HL-60 (cell line): ENCODE measurements around the gene SMIM38.

ENCODE experiments used
- SPI1 ChIP-seq: IDR thresholded peaks from 2 replicates; pipeline ENCODE4 v1.6.1; 2012; ENCODE audit warnings: low read depth, mild to moderate bottlenecking, borderline replicate concordance
- TF ChIP-seq, protein P1 (sequence below): IDR thresholded peaks from 2 replicates; pipeline ENCODE4 v1.6.1; 2012; ENCODE audit warnings: low read depth; ENCODE audit not compliant: insufficient replicate concordance
- TF ChIP-seq, protein P2 (sequence below): IDR thresholded peaks from one replicate; pipeline ENCODE4 v1.5.1; 2011; ENCODE audit warnings: low read length, control low read depth, inconsistent platforms; ENCODE audit not compliant: insufficient read depth

DNA sequence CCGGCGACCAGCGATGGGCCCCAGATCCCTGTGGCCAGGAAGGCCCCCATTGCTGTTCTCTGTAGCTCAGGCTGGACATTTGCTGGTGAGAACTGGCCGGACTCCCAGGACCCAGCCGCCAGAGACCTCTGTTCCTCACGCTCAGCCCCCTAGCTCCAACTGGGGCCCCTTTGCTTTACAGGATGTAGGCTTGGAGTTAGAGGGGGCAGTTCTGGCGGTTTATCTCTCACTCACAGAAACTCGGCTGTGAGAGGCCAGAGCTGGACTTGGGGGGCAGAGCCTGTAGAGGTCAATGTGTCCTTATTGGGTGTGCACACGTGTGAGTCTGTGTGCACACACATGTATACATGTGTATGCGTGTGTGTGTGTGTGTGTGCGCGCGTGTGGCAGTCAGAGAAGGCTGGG lies 502 bp downstream of the SMIM38 start:
- no peak for TF ChIP-seq SPI1
- TF ChIP-seq, protein P1, sequence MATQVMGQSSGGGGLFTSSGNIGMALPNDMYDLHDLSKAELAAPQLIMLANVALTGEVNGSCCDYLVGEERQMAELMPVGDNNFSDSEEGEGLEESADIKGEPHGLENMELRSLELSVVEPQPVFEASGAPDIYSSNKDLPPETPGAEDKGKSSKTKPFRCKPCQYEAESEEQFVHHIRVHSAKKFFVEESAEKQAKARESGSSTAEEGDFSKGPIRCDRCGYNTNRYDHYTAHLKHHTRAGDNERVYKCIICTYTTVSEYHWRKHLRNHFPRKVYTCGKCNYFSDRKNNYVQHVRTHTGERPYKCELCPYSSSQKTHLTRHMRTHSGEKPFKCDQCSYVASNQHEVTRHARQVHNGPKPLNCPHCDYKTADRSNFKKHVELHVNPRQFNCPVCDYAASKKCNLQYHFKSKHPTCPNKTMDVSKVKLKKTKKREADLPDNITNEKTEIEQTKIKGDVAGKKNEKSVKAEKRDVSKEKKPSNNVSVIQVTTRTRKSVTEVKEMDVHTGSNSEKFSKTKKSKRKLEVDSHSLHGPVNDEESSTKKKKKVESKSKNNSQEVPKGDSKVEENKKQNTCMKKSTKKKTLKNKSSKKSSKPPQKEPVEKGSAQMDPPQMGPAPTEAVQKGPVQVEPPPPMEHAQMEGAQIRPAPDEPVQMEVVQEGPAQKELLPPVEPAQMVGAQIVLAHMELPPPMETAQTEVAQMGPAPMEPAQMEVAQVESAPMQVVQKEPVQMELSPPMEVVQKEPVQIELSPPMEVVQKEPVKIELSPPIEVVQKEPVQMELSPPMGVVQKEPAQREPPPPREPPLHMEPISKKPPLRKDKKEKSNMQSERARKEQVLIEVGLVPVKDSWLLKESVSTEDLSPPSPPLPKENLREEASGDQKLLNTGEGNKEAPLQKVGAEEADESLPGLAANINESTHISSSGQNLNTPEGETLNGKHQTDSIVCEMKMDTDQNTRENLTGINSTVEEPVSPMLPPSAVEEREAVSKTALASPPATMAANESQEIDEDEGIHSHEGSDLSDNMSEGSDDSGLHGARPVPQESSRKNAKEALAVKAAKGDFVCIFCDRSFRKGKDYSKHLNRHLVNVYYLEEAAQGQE: no peak
- TF ChIP-seq, protein P2, sequence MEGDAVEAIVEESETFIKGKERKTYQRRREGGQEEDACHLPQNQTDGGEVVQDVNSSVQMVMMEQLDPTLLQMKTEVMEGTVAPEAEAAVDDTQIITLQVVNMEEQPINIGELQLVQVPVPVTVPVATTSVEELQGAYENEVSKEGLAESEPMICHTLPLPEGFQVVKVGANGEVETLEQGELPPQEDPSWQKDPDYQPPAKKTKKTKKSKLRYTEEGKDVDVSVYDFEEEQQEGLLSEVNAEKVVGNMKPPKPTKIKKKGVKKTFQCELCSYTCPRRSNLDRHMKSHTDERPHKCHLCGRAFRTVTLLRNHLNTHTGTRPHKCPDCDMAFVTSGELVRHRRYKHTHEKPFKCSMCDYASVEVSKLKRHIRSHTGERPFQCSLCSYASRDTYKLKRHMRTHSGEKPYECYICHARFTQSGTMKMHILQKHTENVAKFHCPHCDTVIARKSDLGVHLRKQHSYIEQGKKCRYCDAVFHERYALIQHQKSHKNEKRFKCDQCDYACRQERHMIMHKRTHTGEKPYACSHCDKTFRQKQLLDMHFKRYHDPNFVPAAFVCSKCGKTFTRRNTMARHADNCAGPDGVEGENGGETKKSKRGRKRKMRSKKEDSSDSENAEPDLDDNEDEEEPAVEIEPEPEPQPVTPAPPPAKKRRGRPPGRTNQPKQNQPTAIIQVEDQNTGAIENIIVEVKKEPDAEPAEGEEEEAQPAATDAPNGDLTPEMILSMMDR: no peak
